Osteoblast (primary cell): ENCODE measurements around the gene RGS19. TPM values are rescaled to one million over a fixed set of nuclear protein-coding genes. Genes with fewer than 3 reads are reported as not detected.

Experiments
- DNase-seq: peaks from one replicate; pipeline ENCODE4 v3.0.0; 2011; ENCODE audit warnings: low spot score, mixed read lengths; ENCODE audit not compliant: insufficient read length; ENCODE audit errors: missing footprints
- H2AFZ ChIP-seq: 2 replicates; pipeline ENCODE4 v1.6.0; 2011; ENCODE audit warnings: mild to moderate bottlenecking, low read length
- H3K27ac ChIP-seq: 2 replicates; pipeline ENCODE4 v1.5.1; 2011; ENCODE audit warnings: mild to moderate bottlenecking, low read depth, low read length, moderate library complexity
- H3K27me3 ChIP-seq: 2 replicates; pipeline ENCODE4 v1.6.0; 2012; ENCODE audit warnings: mild to moderate bottlenecking, control low read depth, inconsistent platforms, low read length, moderate library complexity; ENCODE audit not compliant: insufficient read depth
- H3K36me3 ChIP-seq: 2 replicates; pipeline ENCODE4 v1.5.1; 2011; ENCODE audit warnings: mild to moderate bottlenecking, low read length, control low read depth, moderate library complexity; ENCODE audit not compliant: insufficient read depth
- H3K4me1 ChIP-seq: 2 replicates; pipeline ENCODE4 v1.5.1; 2011; ENCODE audit warnings: mild to moderate bottlenecking, low read length, control low read depth, moderate library complexity; ENCODE audit not compliant: insufficient read depth
- H3K4me2 ChIP-seq: 2 replicates; pipeline ENCODE4 v1.6.0; 2011; ENCODE audit warnings: mild to moderate bottlenecking, low read length; ENCODE audit not compliant: insufficient read depth
- H3K4me3 ChIP-seq: fragments of 200-600 bp; sonication (generic); 3 replicates; pipeline ENCODE4 v1.5.1; 2012; ENCODE audit warnings: mild to moderate bottlenecking, low read length, inconsistent platforms; ENCODE audit not compliant: insufficient read depth
- H3K79me2 ChIP-seq: 2 replicates; pipeline ENCODE4 v1.6.0; 2012; ENCODE audit warnings: mild to moderate bottlenecking, low read length, control low read depth, inconsistent platforms; ENCODE audit not compliant: insufficient read depth
- H3K9me3 ChIP-seq: 2 replicates; pipeline ENCODE4 v1.5.1; 2011; ENCODE audit warnings: low read depth, low read length, control low read depth
- H4K20me1 ChIP-seq: 2 replicates; pipeline ENCODE4 v1.6.0; 2012; ENCODE audit warnings: mild to moderate bottlenecking, low read length, control low read depth; ENCODE audit not compliant: insufficient read depth
- total RNA-seq: library from RNA; depleted of rRNA; stranded (reverse); fragments of >200 nt; gene quantifications from 2 replicates; pipeline ENCODE4 v1.2.3, GENCODE V29; 2012
- TF ChIP-seq, protein P1 (sequence below): IDR thresholded peaks from 2 replicates; pipeline ENCODE4 v1.5.1; 2011; ENCODE audit warnings: mild to moderate bottlenecking, low read depth, low read length, moderate library complexity; ENCODE audit errors: extremely low read depth

Gene RGS19
- total RNA-seq, 1 donor: 6.9 TPM

DNA sequence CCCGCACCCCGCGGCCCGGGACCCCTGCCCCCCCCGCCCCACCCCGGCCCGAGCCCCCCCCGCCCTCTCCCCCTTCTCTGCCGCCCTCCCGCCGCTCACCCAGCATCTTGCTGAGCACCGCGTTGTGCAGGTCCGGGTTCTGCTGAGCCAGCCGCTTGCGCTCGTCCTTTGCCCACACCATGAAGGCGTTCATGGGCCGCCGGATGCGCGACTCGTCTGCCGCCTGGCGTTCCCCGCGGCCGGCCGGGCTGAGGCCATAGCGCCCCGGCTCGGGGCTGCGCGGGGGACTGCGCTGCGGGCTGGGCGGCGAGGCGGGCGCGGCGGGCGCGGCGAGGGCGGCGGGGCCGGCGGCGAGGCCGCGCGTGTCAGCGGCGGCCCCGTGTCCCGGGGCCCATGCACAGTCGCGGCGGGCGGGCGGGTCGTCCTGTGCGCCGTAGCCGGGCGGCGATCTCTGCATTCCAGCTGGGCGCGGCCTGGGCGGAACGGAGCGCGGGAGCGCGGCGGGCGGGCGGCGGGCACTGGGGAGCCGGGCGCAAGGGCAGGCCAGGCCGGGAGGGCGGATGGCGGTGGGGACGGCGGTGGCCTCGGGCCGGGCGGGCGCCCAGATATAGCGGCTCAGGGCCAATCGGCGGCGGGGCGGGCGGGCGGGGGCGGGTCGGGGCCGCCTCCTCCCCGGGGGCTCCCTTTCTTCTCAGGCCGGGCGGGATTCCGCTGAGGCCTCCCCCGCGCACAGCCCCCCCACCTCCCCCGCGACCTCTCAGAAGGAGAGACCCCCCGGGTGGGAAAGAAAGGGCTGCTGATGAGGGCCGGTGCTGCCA is 30.0 kb downstream of the RGS19 start, which contains the start of gene SOX18:
SOX18 (minus strand) TSS at position 580 of the 818 bp plus-strand sequence; CDS start at position 457, 123 bp downstream.
- no peaks in the 10 kb centered on the region for H3K36me3 ChIP-seq
- H3K27me3 ChIP-seq: peaks cover 24% of the 10 kb centered on the region
- no peaks in the 10 kb centered on the region for H3K9me3 ChIP-seq
- no peak within 1 kb of the TSS for H2AFZ ChIP-seq
- no peaks in the 10 kb centered on the region for H3K79me2 ChIP-seq
- no peak within 1 kb of the TSS for H3K4me2 ChIP-seq
- peaks cover 2% of the 10 kb centered on the region for H3K4me1 ChIP-seq
- H3K27ac ChIP-seq: no peak within 1 kb of the TSS
- no peak for DNase-seq
- no peak within 1 kb of the TSS for H3K4me3 ChIP-seq
- TF ChIP-seq, protein P1, sequence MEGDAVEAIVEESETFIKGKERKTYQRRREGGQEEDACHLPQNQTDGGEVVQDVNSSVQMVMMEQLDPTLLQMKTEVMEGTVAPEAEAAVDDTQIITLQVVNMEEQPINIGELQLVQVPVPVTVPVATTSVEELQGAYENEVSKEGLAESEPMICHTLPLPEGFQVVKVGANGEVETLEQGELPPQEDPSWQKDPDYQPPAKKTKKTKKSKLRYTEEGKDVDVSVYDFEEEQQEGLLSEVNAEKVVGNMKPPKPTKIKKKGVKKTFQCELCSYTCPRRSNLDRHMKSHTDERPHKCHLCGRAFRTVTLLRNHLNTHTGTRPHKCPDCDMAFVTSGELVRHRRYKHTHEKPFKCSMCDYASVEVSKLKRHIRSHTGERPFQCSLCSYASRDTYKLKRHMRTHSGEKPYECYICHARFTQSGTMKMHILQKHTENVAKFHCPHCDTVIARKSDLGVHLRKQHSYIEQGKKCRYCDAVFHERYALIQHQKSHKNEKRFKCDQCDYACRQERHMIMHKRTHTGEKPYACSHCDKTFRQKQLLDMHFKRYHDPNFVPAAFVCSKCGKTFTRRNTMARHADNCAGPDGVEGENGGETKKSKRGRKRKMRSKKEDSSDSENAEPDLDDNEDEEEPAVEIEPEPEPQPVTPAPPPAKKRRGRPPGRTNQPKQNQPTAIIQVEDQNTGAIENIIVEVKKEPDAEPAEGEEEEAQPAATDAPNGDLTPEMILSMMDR: no peak
- no peaks in the 10 kb centered on the region for H4K20me1 ChIP-seq

DNA sequence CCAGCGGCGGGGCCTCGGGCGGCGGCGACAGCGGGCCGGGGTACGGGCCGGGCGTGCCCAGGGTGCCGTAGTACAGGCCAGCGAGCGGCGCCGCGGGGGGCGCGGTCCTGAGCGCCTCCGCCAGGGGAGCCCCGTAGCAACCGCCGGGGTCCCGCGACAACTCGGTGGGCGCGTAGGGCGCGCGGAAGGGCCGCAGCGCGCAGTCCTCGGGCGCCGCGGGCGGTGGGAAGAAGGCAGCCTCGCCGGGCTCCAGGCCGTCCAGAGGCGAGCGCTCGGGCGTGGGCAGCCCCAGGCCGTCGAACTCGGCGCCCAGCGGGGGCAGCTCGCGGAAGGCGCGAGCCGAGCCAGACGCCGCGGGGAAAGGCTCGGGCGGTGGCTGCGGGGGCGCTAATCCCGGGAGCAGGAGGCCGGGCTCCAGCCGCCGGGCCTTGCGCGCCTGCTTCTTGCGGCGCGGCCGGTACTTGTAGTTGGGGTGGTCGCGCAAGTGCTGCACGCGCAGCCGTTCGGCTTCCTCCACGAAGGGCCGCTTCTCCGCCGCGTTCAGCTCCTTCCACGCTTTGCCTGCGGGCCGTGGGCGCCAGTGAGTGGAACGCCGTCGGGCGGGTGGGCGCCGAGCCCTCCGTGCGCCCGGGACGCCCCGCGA is 30.8 kb downstream of the RGS19 start:
- no peaks in the 10 kb centered on the region for H3K36me3 ChIP-seq
- no peak overlapping the region for H3K4me3 ChIP-seq
- H3K4me2 ChIP-seq: no peak overlapping the region
- H3K27me3 ChIP-seq: peaks cover 24% of the 10 kb centered on the region
- no peak overlapping the region for H2AFZ ChIP-seq
- no peaks in the 10 kb centered on the region for H4K20me1 ChIP-seq
- no peaks in the 10 kb centered on the region for H3K4me1 ChIP-seq
- no peaks in the 10 kb centered on the region for H3K79me2 ChIP-seq
- no peak overlapping the region for H3K27ac ChIP-seq
- no peaks in the 10 kb centered on the region for H3K9me3 ChIP-seq
- TF ChIP-seq, protein P1: no peak
- peak; percentile 92 for DNase-seq

DNA sequence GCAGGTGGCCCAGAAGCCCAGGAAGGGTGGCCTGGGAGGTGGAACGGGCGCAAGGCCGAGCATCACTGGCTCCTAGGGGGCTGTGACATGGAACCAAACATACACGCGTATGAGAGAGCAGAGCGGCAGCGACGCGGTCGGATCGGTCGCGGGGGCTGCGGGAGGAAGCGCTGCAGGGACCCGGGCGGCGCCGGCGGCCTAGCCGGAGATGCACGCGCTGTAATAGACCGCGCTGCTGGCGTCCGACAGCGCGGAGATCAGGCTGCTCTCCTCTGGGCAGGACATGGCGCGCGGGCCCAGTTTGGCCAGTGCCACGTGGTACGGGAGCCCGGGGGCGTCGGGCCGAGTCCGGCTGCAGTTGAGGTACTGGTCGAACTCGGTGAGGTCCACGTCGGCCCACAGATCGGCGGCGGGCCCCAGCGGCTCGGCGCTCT is 31.3 kb downstream of the RGS19 start:
- peaks cover 24% of the 10 kb centered on the region for H3K27me3 ChIP-seq

DNA sequence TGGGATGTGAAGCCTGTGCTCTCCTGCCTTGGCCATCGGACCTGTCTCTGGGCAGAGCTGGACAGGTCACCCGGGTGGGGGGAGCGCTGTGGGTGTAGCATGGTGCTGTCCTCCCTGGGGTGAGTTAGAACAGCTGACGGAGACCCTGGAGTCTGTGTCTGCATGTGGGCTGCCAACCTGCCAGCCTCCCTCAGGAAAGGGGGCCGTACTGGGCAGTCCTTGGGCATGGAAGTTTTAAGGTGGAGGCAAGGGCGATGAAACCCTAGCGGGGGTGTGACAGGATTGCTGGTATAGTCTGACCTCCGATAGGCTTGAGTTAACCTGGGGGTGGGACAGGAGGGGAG is 32.3 kb downstream of the RGS19 start:
- peaks cover 29% of the 10 kb centered on the region for H3K27me3 ChIP-seq
- H3K9me3 ChIP-seq: no peaks in the 10 kb centered on the region
- no peak overlapping the region for H3K27ac ChIP-seq
- no peaks in the 10 kb centered on the region for H3K36me3 ChIP-seq
- no peak overlapping the region for H3K4me3 ChIP-seq
- H3K4me2 ChIP-seq: no peak overlapping the region
- no peaks in the 10 kb centered on the region for H3K79me2 ChIP-seq
- DNase-seq: peak; percentile 87
- TF ChIP-seq, protein P1: no peak
- no peaks in the 10 kb centered on the region for H4K20me1 ChIP-seq
- H3K4me1 ChIP-seq: no peaks in the 10 kb centered on the region
- H2AFZ ChIP-seq: no peak overlapping the region

More for the DNA sequence above, 31.3 kb downstream of the RGS19 start:
- Histone ChIP-seq H3K4me1 (no peaks in the 10 kb centered on the region), H3K36me3 (no peaks in the 10 kb centered on the region), H3K27ac (no peak overlapping the region), H2AFZ (no peak overlapping the region), H3K79me2 (no peaks in the 10 kb centered on the region), H3K4me2 (no peak overlapping the region), H4K20me1 (no peaks in the 10 kb centered on the region), H3K9me3 (no peaks in the 10 kb centered on the region), H3K4me3 (no peak overlapping the region)
- peak; percentile 82 for DNase-seq
- TF ChIP-seq, protein P1: no peak
